Measurements from ENCODE around the gene TSC22D3.

- TF ChIP-seq EZH2 (IDR thresholded peaks at IDR 0.05; ENCODE audit: borderline replicate concordance, low read length) (no peak), CTCF (IDR thresholded peaks at IDR 0.05; ENCODE audit: low read length) (no peak)
These were observed 48.6 kb downstream of the TSC22D3 start for GRCh38 chrX:107726816-107727534.

All from OCI-LY1 (cell line).